ENCODE measurements around the gene AMBRA1. TPM values are rescaled to one million over a fixed set of nuclear protein-coding genes. Genes with fewer than 3 reads are reported as not detected.

The AMBRA1 gene
- polyA plus RNA-seq, 1 of the 3 experiments (the other 2 are of a cell fraction): 10.4 TPM

DNA sequence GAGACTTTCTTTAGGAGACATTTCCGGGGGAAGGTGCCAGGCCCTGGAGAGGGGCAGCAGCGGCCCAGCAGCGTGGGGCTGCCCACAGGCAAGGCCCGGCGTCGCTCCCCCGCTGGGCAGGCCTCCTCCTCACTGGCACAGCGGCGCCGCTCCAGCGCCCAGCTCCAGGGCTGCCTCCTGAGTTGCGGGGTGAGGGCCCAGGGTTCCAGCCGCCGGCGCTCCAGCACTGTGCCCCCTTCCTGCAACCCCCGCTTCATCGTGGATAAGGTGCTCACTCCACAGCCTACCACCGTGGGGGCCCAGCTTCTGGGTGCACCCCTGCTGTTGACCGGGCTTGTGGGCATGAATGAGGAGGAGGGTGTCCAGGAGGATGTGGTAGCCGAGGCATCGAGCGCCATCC, 227.6 kb downstream of the AMBRA1 start (continued):
- TF ChIP-seq, protein P1, sequence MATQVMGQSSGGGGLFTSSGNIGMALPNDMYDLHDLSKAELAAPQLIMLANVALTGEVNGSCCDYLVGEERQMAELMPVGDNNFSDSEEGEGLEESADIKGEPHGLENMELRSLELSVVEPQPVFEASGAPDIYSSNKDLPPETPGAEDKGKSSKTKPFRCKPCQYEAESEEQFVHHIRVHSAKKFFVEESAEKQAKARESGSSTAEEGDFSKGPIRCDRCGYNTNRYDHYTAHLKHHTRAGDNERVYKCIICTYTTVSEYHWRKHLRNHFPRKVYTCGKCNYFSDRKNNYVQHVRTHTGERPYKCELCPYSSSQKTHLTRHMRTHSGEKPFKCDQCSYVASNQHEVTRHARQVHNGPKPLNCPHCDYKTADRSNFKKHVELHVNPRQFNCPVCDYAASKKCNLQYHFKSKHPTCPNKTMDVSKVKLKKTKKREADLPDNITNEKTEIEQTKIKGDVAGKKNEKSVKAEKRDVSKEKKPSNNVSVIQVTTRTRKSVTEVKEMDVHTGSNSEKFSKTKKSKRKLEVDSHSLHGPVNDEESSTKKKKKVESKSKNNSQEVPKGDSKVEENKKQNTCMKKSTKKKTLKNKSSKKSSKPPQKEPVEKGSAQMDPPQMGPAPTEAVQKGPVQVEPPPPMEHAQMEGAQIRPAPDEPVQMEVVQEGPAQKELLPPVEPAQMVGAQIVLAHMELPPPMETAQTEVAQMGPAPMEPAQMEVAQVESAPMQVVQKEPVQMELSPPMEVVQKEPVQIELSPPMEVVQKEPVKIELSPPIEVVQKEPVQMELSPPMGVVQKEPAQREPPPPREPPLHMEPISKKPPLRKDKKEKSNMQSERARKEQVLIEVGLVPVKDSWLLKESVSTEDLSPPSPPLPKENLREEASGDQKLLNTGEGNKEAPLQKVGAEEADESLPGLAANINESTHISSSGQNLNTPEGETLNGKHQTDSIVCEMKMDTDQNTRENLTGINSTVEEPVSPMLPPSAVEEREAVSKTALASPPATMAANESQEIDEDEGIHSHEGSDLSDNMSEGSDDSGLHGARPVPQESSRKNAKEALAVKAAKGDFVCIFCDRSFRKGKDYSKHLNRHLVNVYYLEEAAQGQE (IDR thresholded peaks at IDR 0.05; ENCODE audit: low read depth, low read length): no peak
- no peak for TF ChIP-seq TEAD4 (IDR thresholded peaks at IDR 0.05; ENCODE audit: borderline replicate concordance, insufficient read depth)
- no peak for TF ChIP-seq RAD21 (IDR thresholded peaks at IDR 0.05; ENCODE audit: low read length)
- no peak for TF ChIP-seq MXI1 (IDR thresholded peaks at IDR 0.05; ENCODE audit: low read depth, low read length)
- no peak for TF ChIP-seq NRF1 (IDR thresholded peaks at IDR 0.05; ENCODE audit: low read depth, low read length)
- no peak for TF ChIP-seq TAF1 (IDR thresholded peaks at IDR 0.05; ENCODE audit: borderline replicate concordance, low read depth, low read length)

DNA sequence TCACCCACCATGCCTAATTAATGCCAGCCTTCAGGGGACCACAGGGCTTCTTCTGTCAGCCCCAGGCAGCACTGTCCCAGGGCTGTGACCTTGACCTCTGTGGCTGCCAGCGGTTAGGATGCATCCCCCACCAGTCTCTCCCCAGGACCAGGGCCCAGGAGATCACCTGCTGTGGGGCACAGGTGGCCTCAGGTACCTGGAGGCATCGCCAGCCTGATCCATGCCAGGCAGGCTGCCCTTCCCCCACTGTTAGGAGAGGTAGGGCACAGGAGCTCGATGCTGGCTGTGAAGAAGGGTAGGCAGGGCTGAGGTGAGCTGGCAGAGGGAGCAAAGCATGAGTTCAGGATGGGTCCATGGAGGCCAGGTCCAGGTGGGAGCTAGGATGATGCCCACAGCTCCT, 229.0 kb downstream of the AMBRA1 start:
- ChIA-PET POLR2A (no interaction called here), CTCF (interaction anchor here (1.8 to 18.0 kb wide), 3 partner anchors 15 to 254 kb away, joined by 5 to 423 read pairs (median 77); partner anchors contain the start of genes CHRM4 and DGKZ)
- Histone ChIP-seq H3K4me3 (ENCODE audit: low read depth in 2 of 2, low read length in 1 of 2) (no peak overlapping the region), H3K9me2 (no peaks in the 10 kb centered on the region), H3K9me3 (no peaks in the 10 kb centered on the region), H3F3A (replicated peaks; ENCODE audit: insufficient read depth) (peaks cover 8% of the 10 kb centered on the region), H3K27ac (ENCODE audit: low read depth in 2 of 2, low read length in 1 of 2) (no peak overlapping the region; a peak in 1 of 4 replicates), H2AFZ (ENCODE audit: low read depth) (no peak overlapping the region), H3K79me2 (ENCODE audit: insufficient read depth) (peaks cover 32% of the 10 kb centered on the region), H3K36me3 (replicated peaks in 1 of 2; ENCODE audit: control insufficient read depth in 1 of 2, insufficient read depth in 2 of 2, low read length in 1 of 2) (peaks cover 0 to 7% of the 10 kb centered on the region in 2 experiments), H4K20me1 (ENCODE audit: insufficient read depth) (no peaks in the 10 kb centered on the region), H3K4me1 (ENCODE audit: control insufficient read depth in 1 of 2, insufficient read depth in 2 of 2, low read depth in 1 of 2, low read length in 1 of 2) (peaks cover 32 to 57% of the 10 kb centered on the region in 2 experiments; a peak in 3 of 4 replicates), H3K27me3 (ENCODE audit: insufficient read depth) (no peaks in the 10 kb centered on the region), H3K4me2 (no peak overlapping the region), H3K9ac (no peak overlapping the region)
- TF ChIP-seq RXRA (IDR thresholded peaks at IDR 0.05; ENCODE audit: borderline replicate concordance, low read depth) (no peak), EZH2phosphoT487 (IDR thresholded peaks at IDR 0.05; ENCODE audit: borderline replicate concordance, low read depth) (no peak), FOSL2 (IDR thresholded peaks at IDR 0.05; ENCODE audit: borderline replicate concordance, low read depth) (no peak), FOXM1 (IDR thresholded peaks at IDR 0.05; ENCODE audit: low read depth) (no peak), ELF1 (IDR thresholded peaks at IDR 0.05) (no peak)
- DNase-seq: no peak
- 100% methylated on average over 2 of the region's 3 CpGs for WGBS (ENCODE audit: low lambda C conversion rate)

DNA sequence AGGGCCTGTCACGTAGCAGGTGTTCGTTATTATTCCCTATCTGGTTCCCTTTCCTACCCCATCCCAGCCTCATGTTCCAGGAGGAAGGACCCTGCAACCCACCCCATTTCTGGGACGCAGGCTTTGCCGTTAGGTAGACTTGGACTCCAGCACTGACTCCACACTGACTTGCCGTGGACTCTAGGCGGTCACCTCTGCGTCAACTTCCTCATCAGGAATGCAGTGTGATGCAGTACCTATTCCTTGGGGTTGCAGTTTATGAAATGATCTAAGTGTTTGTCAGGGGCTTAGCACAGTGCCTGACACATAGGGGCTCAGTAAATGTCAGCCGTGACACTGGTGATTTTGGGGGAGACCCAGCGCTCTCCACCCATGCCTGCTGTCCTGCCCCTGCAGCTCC, 229.8 kb downstream of the AMBRA1 start:
- Histone ChIP-seq H3K9ac (0 out of 2 replicates have a peak overlapping the region, but pooled peaks have one; percentile 67), H3K27me3 (ENCODE audit: insufficient read depth) (no peaks in the 10 kb centered on the region), H3K9me2 (no peaks in the 10 kb centered on the region), H3K4me1 (ENCODE audit: control insufficient read depth in 1 of 2, insufficient read depth in 2 of 2, low read depth in 1 of 2, low read length in 1 of 2) (peaks cover 32 to 54% of the 10 kb centered on the region in 2 experiments; a peak in 3 of 4 replicates), H3K79me2 (ENCODE audit: insufficient read depth) (peaks cover 35% of the 10 kb centered on the region), H3K9me3 (no peaks in the 10 kb centered on the region), H3K4me3 (ENCODE audit: low read depth in 2 of 2, low read length in 1 of 2) (no peak overlapping the region), H3K27ac (ENCODE audit: low read depth in 2 of 2, low read length in 1 of 2) (peak overlapping the region; percentile 89 to 91; a peak in 3 of 4 replicates), H3K4me2 (no peak overlapping the region; the same call in 1 of the 2 replicates), H3K36me3 (replicated peaks in 1 of 2; ENCODE audit: control insufficient read depth in 1 of 2, insufficient read depth in 2 of 2, low read length in 1 of 2) (peaks cover 0 to 7% of the 10 kb centered on the region in 2 experiments), H2AFZ (ENCODE audit: low read depth) (no peak overlapping the region), H3F3A (replicated peaks; ENCODE audit: insufficient read depth) (peaks cover 6% of the 10 kb centered on the region), H4K20me1 (ENCODE audit: insufficient read depth) (no peaks in the 10 kb centered on the region)
- 93% methylated on average over 7 of the region's 9 CpGs for WGBS (ENCODE audit: low lambda C conversion rate)
- no peak for DNase-seq
- POLR2A ChIA-PET: no interaction called here
- CTCF ChIA-PET: interaction anchor here (1.0 to 18.0 kb wide), 5 partner anchors 14 to 174 kb away, joined by 3 to 423 read pairs (median 4); partner anchors contain the start of genes CHRM4 and DGKZ
- TF ChIP-seq TEAD4 (IDR thresholded peaks at IDR 0.05; ENCODE audit: borderline replicate concordance, insufficient read depth) (no peak), TCF12 (IDR thresholded peaks at IDR 0.05) (no peak), GATA2 (CRISPR knock-in tag; IDR thresholded peaks at IDR 0.05) (no peak), EP300 (IDR thresholded peaks at IDR 0.05; ENCODE audit: borderline replicate concordance in 1 of 2, low read depth in 1 of 2, low read length in 1 of 2) (no peak), SMC3 (IDR thresholded peaks at IDR 0.05; ENCODE audit: low read depth, low read length) (no peak), FOSL2 (IDR thresholded peaks at IDR 0.05; ENCODE audit: borderline replicate concordance, low read depth) (no peak), EZH2phosphoT487 (IDR thresholded peaks at IDR 0.05; ENCODE audit: borderline replicate concordance, low read depth) (no peak), JUND (IDR thresholded peaks at IDR 0.05) (no peak)
- TF ChIP-seq, protein P2, sequence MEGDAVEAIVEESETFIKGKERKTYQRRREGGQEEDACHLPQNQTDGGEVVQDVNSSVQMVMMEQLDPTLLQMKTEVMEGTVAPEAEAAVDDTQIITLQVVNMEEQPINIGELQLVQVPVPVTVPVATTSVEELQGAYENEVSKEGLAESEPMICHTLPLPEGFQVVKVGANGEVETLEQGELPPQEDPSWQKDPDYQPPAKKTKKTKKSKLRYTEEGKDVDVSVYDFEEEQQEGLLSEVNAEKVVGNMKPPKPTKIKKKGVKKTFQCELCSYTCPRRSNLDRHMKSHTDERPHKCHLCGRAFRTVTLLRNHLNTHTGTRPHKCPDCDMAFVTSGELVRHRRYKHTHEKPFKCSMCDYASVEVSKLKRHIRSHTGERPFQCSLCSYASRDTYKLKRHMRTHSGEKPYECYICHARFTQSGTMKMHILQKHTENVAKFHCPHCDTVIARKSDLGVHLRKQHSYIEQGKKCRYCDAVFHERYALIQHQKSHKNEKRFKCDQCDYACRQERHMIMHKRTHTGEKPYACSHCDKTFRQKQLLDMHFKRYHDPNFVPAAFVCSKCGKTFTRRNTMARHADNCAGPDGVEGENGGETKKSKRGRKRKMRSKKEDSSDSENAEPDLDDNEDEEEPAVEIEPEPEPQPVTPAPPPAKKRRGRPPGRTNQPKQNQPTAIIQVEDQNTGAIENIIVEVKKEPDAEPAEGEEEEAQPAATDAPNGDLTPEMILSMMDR (IDR thresholded peaks at IDR 0.05): no peak
- TF ChIP-seq, protein P3, sequence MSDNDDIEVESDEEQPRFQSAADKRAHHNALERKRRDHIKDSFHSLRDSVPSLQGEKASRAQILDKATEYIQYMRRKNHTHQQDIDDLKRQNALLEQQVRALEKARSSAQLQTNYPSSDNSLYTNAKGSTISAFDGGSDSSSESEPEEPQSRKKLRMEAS (IDR thresholded peaks at IDR 0.05; ENCODE audit: low read depth): no peak
- TF ChIP-seq, protein P4, sequence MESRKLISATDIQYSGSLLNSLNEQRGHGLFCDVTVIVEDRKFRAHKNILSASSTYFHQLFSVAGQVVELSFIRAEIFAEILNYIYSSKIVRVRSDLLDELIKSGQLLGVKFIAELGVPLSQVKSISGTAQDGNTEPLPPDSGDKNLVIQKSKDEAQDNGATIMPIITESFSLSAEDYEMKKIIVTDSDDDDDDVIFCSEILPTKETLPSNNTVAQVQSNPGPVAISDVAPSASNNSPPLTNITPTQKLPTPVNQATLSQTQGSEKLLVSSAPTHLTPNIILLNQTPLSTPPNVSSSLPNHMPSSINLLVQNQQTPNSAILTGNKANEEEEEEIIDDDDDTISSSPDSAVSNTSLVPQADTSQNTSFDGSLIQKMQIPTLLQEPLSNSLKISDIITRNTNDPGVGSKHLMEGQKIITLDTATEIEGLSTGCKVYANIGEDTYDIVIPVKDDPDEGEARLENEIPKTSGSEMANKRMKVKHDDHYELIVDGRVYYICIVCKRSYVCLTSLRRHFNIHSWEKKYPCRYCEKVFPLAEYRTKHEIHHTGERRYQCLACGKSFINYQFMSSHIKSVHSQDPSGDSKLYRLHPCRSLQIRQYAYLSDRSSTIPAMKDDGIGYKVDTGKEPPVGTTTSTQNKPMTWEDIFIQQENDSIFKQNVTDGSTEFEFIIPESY (IDR thresholded peaks at IDR 0.05; ENCODE audit: borderline replicate concordance, low read depth): no peak
